GM18870 (cell line): ENCODE data around the gene FAM3A.

Experiments used
- ATAC-seq: cut with Tn5 transposase; IDR thresholded peaks from one replicate; pipeline ENCODE4 v1.9.1; 2021; ENCODE audit warnings: moderate library complexity; ENCODE audit not compliant: unreplicated experiment

FAM3A gene

DNA sequence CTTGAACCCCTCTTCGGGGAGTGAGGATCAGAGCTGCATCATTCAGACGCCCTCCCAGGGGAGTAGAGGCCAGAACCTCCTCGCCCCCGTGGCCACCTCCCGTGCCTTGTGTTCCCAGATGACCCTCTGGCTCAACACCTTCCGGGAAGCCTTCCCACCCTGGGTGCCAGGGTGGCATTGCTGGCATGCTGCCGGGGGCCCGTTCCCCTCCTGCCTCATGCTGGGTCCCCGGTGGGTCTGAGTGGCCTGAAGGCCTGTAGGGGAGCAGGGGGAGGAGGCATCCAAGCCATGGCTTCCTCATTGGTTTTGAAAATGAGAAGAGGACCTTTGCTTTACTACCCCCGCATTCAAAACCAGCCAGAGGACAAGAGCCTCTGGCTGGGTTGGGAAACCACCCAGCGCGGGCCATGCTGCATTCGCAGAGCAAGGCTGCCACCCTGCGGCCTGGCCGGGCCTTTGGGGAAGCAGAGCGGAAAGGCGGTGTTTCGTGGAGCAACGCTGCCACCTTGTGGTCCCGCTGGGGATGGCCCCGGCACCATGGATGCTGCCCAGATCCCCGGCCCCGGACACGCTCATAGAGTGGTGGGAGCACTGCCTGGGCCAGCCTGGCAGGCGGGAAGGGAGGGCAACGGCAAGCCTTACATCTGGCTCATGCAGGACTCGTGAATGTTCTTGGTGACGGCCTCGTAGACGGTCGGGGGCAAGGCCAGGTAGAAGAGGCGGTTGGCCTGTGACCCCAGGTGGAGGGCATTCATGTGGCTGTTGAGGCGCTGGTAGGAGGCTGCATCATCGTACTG is 18.7 kb upstream of the FAM3A start:
- peak; percentile 89 for ATAC-seq

DNA sequence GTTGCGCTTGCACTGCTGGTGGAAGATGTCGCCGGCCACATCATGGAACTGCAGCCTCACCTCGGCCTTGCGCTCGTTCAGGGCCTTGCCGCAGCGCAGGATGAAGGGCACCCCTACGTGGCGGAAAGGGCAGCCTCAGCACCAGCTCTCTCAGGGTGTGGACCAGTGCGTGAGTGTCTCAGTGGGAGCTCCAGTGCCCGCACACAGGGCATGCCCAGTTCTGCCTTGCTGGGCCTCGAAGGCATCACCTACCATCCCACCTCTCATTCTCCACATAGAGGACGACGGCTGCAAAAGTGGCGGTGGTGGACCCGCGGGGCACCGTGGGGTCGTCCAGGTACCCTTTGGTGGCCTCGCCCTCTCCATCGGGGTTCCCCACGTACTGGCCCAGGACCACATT is 16.7 kb upstream of the FAM3A start:
- no peak for ATAC-seq

DNA sequence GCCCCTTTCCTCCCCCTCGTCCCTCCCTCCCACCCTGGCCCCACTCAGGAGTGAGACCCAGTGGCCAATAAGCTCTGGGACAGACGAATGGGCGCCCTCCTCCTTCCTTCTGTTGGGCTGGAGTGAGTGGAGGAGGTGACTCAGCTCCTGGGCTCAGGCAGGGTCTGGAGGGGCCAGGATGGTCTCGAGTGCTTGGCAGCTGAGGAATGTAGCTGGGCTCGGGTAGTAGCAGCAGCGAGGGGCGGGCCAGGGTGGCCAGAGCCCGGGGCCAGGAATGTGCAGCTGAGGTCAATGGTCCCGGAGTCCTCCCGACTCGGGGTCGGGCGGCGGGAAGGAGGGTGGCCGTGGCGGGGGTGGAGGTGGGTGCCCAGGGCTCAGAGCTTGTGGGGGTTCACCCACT is 15.6 kb upstream of the FAM3A start:
- ATAC-seq, result no peak

DNA sequence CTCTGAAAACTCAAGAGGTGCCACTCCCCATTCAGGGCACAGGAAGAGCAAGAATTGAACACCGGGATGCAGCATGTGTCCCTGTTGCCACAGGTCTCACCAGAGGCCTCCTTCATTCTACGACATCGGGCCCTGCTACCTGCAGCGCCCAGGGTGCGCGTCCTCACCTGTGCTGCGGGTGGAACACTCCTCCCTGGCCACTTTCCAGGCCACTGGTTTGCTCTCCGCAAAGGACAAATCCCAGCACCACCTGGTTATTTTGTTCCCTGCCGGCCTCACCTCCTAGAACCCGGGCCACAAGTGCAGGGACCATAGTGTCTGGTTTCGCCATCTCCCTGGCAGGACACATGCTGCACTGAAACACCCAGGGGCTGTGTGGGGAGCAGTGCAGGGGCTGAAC is 14.3 kb upstream of the FAM3A start:
- ATAC-seq, result no peak

DNA sequence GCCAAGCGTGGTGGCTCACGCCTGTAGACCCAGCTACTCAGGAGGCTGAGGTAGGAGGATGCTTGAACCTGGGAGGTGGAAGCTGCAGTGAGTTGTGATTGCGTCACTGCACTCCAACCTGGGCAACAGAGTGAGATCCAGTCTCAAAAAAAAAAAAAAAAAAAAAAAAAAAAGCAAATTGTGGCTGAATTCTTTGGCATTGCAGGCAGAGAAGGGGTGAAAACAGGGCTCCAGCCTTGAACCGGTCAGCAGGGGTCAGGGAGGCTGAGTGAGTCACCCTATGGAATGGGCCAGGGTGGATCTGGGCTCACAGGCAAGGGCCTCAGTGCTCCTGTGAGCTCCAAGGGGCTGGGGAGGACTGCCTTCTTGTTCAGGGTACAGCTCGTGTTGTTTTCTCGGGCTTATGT is 13.2 kb upstream of the FAM3A start:
- no peak for ATAC-seq

DNA sequence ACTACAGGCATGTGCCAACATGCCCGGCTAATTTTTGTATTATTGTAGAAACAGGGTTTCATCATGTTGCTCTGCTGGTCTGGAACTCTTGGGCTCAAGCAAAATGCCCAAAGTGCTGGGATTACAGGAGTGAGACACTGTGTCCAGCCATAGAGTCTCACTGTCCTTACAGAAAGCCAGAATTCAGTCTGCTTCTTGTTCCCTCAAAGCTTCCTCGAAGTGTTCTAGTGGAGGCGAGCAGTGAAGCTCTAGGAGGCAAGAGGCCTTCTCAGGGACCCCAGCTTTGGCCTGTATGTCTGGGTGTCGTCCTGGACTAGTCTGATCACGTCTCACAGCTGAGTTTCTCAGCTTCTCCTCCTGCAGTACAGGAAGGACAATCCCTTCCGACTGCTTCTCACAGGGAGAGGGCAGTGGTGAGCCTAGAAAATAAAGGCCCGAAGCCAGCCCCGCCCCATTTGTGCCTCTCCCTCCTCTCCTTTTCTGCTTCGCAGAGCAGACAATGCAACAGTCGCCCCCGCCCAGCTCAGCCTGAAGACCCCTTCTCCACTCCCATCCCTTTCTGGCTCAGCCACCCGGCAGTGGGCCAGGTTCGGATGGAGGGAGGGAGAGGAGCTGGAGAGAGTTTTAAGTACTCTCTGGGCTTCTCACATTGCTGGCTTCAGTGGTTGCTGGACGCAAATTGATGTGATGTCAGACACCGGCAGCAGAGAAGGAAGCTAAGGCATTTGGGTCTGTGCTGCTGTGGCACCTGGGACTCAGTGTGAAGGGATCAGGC is 11.1 kb upstream of the FAM3A start:
- peak; percentile 55 for ATAC-seq

DNA sequence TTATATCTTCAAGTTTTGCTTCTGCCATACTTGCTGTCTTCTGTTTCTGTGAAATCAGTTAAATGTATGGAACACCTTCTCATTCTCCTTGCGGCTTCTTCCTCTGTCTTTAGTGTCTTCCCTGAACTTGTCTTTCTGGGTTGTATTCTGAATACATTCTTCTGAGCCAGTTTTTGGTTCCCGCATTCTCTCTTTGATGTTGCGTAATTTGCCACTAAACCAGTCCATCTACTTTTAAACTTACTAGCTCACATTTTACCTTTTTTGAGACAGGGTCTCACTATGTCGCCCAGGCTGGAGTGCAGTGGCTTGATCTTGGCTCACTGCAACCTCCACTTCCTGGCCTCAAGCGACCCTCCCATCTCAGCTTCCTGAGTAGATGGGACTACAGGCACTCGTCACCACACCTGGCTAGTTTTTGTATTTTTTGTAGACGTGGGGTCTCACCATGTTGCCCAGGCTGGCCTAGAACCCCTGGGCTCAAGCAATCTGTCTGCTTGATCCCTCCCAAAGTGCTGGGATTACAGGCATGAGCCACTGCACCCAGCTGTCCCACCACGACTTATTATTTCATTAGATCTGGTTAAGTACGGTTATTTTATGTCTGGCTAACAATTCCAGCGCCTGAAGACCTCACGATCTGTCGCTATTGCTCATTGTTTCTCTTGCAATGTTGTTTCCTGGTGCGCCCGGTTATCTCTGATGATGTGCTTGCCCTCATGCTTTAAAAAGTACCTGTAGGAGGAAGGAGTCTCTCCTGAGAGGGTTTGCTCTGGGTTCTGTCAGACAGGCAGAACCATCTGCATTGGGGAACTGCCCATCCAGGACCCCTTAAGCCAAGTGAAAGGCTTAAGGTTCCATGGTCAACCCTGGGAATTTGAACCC is 9.8 kb upstream of the FAM3A start:
- ATAC-seq, result no peak

DNA sequence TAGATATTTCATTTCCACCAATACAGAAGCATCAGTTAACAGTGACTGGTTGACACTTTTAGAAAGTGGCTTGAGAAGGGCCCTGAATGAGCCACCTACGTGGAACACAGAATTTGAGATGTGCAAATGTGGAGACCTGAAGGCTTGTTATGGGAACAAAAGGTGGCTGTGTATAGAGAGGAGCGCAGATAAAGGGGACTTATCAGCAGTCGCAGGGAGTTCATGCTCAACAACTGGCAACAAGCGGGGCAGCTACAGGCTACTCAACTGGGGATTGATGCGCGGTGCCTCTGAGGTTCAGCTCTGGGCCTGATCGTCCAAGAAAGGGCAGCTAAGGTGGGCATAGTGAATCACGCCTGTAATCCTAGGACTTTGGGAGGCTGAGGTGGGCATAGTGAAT is 3.4 kb upstream of the FAM3A start:
- no peak for ATAC-seq

DNA sequence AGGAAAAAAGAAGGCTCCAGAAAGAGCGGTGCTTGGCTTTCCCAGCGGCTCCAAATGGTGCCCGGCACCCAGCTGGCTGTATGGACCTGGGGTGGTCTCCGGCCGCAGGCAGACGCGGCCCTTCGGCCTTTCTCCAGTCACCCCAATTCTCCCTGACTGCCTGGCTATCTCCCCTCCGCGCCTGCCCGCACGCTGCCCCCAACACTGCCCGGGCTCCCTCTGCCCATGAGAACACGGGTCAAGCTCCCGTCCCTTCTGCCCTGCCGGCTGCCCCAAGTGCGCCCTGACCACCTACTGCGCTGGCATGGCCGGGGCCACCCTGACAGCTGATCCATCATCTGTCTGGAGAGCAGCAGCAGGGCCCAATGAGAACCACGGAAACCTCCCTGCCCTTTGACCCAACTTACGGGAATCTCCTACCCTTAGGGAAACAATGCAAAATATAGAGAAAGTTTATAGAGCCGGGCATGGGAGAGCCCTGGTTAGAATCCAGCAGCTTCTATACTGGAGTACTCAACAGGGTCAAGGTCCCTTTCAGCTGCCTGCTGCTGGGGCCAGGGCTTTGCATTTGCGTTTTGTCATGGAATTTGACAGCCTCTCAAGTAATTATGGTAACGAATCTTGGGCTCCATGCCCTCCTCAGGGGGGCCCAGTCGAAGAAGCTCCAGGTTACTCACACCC is 1.2 kb upstream of the FAM3A start:
- no peak for ATAC-seq

DNA sequence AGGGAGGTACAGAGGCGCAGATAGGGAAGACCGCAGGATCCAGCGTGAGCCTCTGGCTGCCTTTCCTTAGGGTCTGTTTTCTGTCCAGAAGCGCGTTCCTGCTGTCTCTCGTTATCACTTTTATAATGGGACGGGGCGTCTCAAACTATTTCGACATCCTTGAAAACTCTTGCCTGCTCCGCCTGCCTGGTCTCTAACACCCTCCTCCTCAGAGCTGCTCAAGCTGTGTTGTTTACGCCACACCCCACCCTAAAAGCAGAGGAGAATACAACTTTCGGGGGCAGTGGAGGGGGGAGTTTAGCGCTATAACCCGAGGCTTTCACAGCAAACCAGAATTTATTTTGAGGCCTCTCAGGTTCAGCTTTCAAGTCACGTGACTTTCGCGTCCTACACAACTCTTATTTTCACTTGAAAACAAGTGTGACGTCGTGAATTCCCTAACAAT is 646 bp upstream of the FAM3A start:
- ATAC-seq, result no peak

DNA sequence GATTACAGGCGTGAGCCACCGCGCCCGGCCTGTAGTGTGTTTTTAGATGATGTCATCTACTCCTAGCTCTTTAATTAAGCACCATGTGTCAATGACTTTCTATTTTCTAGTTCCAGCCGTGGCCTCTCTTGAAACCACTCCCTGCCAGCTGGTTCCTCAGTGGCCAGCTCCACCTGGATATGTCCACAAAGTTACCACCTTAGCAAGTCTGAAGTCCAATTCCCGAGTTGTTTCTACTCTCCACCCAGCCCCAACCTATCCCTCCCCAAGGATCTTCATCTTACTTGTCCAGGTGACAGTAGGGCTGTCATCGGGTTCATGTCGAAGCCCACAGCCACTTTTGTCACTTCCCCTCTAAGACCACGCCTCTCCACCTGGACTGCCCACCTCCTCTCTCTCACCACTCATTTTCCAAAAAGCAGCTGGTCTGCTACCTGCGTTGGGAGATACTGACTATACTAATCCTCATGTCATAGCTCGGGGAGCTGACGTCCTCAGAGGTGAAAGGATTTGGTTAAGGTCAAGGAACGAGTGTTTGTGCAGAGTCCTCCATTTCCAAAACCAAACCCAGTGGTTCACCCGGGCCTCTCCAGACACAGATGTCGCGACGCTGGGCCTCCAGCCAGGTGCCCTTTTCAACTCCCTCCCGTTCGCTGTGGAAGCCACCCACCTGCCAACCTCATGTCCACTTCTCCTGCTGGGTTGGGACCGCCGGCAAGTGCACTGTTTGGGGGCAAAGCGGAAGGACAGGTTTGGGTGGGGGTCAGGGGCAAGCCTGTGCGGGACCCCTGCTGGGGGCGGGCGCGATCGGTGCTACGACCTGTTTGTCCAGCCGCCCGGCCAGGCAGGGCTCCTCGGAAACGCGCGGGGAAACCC is 704 bp downstream of the FAM3A start:
- ATAC-seq, result no peak

DNA sequence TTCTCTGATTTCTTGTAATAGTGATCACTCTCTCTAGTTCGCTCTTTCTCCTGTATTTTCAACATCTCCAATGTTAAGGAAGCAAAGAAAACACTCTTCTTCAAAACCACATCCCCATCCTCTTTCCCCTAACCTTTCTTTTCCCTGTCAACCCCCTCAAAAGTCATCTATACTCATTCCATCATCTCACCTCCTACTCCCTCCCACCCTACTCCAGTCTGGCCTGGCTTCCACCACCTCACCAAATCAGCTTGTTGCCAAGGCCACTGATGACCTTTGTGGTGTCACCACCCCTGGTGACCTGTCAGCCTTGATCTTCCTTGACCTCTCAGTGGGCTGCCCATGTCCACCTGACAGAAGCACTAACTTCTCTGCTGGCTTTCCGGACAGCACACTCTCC is 2.3 kb downstream of the FAM3A start:
- no peak for ATAC-seq

DNA sequence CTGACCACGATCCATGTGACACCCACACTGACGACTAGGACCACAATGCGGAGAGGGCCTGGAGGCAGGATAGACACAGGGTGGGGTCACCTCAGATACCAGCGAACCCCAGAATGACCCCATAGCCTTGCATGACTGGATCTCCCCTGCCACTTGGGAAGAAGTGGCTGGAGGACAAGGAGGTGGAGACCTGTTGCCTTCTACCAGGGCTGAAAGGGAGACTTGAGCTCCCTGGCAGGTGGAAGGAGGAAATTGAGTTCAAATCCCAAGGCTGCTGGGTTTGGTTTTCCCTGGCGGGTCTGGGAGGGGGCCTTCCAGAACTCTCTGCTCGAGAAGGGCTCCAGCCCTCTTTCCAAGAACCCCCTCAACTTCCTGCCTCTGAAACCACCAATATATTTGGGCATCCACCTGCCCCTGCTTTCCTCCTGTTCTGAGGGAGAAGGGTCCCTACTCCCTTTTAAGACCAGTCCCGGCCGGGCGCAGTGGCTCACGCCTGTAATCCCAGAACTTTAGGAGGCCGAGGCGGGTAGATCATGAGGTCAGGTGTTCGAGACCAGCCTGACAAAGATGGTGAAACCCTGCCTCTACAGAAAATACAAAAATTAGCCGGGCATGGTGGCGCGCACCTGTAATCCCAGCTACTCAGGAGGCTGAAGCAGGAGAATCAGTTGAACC is 3.0 kb downstream of the FAM3A start:
- no peak for ATAC-seq

DNA sequence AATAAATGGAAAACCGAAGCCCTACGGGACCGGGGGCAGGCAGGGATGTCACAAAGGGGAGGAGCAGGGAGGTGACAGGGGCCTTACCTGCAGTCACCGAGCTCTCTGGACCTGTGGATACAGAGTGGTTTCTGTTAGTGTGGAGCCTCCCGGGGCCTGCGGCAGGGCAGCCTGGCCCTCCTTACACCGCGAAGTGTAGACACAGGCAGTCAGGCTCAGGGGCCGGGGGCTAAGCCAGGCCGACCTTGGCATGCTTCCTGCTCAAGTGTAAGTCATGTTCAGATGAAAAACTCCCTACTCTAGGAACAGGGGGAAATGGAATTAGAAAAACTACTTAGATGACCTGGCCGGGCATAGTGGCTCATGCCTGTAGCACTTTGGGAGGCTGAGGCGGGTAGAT is 4.3 kb downstream of the FAM3A start:
- no peak for ATAC-seq

DNA sequence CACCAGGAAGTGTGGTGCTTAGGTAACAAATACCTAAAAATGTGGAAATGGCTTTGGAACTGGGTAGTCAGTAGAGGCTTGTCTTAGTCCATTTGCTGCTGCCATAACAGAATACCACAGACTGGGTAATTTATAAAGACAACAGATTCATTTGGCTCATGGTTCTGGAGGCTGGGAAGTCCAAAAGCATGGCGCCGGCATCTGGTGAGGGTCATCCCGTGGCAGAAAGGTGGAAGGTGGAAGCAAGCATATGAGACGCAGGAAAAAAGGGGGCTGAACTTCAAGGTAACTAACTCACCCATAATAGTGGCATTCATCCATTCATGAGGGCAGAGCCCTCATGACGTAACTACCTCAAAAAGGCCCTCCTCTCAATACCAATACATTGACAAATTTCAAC is 6.6 kb downstream of the FAM3A start:
- ATAC-seq, result no peak

DNA sequence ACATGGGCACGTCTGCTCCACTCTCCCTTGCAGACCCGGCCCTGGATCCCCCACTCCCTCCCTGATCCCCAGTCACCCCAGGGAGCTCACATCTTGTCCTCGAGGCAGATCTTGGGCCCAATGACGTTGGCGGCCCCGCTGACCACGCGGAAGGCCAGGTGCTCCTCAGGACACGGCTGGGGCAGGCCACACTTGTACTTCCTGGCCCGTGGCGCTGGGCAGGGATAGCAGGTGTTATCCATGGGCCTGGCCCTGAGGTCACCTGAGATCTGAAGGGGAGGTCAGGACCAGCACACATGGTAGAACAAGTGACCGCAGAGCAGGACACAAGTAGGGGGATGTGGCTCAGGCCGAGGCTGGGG is 7.7 kb downstream of the FAM3A start:
- ATAC-seq, result no peak

DNA sequence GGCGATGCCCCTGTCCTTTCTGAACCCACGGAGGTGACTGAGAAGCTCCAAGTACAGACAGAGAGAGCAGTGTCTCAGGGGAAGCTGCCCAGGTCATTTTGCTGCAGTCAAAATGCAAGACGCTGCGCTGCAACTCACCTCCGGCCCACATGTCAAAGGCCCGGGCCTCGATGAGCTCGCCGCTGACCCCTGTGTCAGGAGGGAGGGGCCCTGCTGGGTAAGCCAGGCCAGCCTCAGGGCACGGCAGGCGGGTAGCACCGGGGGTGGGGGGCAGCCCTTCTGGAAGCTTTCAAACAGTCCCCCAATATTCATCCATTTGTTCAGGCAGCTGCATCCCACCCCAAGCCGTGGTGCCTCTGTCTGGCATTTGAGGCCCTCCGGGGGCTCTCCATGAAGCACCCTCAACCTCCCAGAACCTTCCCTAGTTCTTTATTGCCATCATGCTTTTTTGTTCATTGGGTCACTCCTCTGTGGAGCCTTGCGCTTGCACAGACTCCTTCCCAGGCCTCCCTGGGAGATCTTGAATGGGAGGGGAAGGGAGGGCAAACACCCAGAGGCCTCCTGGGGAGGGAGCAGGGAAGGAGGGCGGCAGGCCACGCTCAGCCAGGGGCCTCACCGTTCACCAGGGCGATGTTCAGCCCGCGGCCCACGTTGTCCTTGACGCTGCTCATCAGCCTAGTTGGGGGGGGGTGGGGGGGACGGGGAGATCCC is 8.2 kb downstream of the FAM3A start:
- ATAC-seq, result no peak

DNA sequence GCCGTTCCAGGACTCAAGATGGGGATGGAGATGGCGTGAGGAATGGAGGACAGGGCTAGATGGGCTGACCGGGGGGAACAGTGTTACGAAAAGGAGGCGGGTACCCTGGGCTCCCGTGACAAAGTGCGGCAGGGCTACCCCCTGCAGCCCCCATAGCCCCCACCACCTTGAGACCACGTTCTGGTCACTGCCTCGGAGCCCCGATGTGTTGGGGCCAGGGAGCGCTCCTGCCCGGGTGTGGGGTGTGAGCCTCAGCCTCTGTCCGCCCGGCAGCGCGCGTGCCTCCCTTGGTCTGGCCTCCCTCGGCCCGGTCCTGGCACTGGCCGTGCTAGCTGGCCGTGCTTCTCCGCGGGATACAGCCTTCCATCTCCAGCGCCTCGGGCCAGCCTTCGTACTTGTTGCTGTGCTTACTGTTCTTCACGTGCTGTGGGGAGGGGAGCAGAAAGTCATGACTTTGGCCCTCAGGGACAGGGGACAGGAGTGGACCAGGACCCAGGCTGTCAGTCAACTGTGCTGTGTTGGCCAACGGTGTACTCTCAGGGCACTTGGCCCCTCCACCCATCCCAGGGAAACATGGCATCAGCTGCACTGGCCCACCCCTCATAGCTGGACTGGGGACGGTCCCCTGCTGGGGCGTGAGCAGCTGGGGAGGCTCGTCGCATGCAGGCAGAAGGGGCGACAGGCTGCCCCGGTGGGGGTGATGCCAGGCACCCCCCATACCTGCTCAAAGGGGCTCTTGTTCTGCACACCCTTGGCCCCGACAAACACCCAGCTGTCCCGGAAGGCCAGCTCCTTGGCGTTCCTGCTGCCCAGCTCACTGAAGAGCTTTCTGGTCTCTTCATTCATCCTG is 9.3 kb downstream of the FAM3A start:
- no peak for ATAC-seq
